H54 (cell line): Measurements from ENCODE around the gene MTARC2.

Source experiments
- DNase-seq: peaks from one replicate; pipeline ENCODE4 v3.0.0; 2011; ENCODE audit warnings: low spot score, mixed read lengths; ENCODE audit not compliant: insufficient read length
- FAIRE-seq: peaks from 3 replicates; lab custom pipeline; 2011; peaks lifted over from hg19 to GRCh38; lab: Jason Lieb, UNC
- POLR2A ChIP-seq: IDR thresholded peaks from 2 replicates; pipeline ENCODE4 v1.6.1; 2011; ENCODE audit warnings: low read depth, mild to moderate bottlenecking, low read length

The MTARC2 gene

DNA sequence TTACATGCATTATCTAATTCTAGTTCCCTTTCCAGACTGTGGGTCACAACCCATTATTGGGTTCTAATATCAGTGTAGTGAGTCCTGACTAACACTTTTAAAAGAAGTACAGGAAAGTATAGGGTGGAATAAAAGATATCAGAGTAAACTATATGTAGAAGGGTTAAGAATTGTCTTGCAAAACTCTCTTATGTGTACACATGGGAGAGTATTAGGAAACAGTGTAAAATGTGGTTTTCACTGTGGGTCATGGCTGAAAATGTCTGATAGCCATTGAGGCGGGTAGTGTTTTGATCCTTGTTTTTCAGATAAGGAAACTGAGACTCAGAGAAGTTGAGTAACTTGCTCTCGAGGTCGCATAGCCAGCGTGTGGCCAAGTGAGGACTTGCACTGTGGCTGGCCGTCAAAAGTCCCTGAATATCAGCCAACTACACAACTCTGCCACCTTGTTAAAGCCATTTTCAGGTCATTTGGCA lies 20.0 kb downstream of the MTARC2 start:
- DNase-seq, result no peak
- FAIRE-seq, result no peak
- no peak for TF ChIP-seq POLR2A

DNA sequence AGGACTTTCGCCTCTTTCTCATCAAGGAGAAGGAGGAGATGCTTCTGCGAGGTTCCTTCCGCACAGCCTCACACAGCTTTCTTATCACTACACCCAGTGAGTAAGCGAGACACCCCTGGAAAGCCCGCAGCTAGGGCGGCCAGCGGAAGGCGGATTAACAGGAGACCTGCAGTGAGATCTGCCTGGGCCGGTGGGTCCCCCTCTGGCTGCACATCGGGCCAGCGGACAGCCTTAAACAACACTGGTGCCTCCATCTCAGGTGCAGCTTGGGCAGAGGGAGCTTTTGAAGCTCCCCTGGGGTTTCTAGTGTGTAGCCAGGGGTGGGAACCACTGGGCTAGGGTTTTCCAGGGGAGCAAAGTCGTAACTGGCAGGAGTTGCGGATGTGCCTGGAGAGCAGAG lies 21.1 kb downstream of the MTARC2 start:
- no peak for FAIRE-seq
- no peak for DNase-seq
- no peak for TF ChIP-seq POLR2A

DNA sequence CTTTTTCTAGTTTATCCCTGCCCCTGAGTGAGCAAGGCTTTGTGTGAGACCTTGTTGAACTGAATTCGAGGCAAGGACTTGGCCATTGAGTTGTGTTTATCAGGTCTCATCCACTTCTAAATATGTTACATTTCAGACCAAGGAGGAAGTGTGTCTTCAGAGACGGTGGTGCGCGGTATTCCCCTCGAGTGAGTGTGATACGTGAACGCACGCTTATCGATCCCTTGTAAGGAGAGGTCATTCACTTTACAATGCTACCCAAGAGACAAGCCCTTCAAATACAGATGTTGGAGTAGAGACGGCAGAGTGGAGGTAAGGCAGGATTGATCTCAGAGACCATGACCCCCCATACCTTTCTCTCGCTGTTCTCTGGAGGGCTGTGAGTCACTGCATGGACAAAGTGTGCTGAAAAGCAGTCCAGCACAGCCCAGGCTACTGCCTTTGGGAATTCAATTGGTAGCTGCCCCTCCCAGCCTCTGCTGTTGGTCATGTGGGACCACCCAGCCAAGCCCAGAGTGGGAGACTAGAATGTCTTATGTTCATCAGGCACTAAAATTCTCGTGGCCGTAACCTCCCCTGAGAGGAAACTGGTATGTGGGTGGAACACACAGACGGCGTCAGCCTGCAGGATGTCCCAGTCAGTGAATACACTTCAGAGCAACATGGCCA lies 22.3 kb downstream of the MTARC2 start:
- FAIRE-seq (no peak), DNase-seq (no peak)
- no peak for TF ChIP-seq POLR2A

DNA sequence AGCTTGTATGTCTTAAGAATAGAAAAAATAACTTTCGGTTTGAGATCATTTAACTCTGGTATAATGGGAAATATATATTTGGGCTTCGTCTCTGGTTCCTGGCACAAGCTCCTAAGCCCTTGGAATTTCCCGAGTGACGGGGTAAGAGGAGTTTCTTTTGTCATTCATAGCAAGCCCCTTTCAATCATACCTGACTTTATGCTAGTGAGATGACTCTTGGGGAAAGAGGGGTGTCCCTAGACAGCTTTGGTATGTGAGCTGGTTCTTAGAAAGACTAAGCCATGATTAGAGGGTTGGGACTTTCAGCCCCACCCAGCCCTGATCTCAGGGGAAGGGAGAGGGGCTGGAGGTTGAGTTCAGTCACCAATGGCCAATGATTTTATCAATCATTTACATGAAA lies 24.7 kb downstream of the MTARC2 start:
- DNase-seq (no peak), FAIRE-seq (no peak)
- no peak for TF ChIP-seq POLR2A

DNA sequence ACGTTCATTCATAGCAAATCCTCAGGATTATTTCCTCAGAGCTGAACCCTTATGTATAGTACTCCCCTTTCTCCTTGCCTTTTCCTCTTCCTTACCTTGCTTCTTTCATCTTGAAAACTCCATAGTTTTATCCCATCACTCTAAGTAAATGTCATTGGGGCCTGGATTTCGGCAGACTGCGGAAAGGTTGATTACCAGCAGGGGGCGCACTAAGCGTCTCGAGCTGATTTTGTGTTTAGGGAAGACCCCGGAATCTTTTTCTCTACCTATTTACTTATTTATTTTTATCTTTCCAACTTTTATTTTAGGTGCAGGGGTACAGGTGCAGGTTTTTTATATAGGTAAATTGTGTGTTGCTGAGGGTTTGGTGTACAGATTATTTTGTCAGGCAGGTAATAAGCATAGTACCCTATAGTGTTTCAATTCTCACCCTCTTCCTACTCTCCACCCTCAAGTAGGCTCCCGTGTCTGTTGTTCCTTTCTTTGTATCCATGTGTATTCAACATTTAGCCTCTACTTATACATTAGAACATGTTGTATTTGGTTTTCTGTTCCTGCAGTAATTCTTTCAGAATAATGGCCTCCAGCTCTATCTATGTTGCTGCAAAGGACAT lies 27.2 kb downstream of the MTARC2 start:
- FAIRE-seq (no peak), DNase-seq (peak; percentile 14)
- TF ChIP-seq POLR2A, result no peak

DNA sequence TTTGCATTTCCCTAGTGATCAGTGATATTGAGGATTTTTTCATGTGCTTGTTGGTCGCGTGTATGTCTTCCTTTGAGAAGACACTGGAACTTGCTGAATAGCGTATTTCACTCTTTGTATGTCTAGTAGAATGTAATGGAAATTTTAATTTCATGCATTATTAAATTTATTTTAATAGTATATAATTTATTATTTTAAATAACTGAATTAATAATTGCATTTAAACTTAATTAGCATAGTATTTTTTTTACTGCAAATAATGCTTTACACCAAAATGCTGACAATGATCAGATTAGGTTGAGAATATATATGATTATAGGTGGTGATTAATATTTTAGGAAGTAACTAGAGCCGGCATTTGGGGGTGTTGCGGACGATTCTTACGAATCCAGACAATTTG lies 28.1 kb downstream of the MTARC2 start:
- FAIRE-seq (no peak), DNase-seq (no peak)
- TF ChIP-seq POLR2A, result no peak

DNA sequence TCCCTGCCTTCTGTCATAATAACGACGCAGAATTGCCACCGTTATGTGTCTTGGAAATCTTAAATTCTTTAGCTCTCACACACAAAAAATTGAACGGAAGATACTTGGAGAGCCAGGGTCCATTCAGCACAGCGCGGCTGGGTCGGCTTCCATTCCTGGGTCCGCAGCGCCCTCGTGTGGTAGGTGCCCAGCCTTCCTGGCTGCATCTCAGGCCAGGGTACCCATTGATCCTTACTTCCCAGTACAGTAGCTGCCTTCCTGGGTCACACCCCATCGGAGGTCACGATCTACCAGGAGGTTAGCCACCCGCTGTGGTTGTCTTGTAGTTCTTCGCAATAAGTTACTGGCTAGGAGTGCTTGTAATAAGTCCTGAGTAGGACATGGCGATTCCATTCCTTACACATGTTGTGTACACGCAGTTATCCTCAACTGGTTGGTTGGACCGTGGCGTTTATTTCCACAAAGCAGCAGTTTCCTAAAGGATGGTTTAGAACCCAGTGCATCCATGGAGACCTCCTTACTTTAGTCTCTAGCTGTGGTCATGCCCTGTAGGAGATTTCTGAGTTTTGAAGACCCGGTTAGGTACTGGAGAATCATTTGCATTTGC lies 28.7 kb downstream of the MTARC2 start:
- DNase-seq (peak; percentile 78), FAIRE-seq (no peak)
- TF ChIP-seq POLR2A, result no peak

DNA sequence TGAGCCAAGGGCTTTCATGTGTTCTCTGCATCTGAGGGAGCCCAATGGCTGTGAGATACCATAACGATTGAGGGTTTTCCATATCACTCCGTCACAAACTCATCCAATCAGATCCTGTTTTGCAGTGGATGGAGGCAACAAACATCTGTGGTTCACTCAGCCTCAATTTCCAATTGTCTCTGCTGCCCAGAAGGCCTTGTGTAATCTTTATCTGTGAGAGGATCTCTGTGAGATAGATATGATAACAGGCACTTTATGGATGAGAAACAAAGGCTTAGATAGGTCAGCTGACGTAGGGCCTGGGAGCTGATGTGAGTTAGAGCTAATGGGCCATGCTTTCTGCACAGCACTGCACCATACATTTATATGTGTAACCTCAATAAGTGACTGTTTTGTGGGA lies 35.3 kb downstream of the MTARC2 start:
- DNase-seq, result no peak
- FAIRE-seq, result no peak
- no peak for TF ChIP-seq POLR2A

DNA sequence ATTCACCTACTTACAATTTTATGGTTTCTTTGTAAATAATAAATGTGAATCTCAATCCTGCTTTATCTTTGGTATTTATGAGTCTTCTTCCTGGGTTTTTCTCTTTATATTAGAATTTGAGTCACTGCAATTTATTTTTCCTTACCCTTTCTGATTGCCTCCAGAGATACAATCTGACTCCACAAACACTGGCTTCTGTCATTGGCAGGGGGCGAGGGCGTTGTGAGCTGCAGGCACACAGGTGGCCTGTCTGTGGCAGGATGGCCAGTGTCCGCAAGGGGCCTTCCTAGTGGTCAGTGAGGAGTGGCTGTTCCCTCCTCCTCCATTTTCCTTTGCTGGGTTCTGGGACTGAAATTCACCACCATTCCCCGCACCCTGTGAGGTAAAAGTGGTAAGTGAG lies 36.6 kb downstream of the MTARC2 start:
- no peak for TF ChIP-seq POLR2A
- DNase-seq (no peak), FAIRE-seq (no peak)

DNA sequence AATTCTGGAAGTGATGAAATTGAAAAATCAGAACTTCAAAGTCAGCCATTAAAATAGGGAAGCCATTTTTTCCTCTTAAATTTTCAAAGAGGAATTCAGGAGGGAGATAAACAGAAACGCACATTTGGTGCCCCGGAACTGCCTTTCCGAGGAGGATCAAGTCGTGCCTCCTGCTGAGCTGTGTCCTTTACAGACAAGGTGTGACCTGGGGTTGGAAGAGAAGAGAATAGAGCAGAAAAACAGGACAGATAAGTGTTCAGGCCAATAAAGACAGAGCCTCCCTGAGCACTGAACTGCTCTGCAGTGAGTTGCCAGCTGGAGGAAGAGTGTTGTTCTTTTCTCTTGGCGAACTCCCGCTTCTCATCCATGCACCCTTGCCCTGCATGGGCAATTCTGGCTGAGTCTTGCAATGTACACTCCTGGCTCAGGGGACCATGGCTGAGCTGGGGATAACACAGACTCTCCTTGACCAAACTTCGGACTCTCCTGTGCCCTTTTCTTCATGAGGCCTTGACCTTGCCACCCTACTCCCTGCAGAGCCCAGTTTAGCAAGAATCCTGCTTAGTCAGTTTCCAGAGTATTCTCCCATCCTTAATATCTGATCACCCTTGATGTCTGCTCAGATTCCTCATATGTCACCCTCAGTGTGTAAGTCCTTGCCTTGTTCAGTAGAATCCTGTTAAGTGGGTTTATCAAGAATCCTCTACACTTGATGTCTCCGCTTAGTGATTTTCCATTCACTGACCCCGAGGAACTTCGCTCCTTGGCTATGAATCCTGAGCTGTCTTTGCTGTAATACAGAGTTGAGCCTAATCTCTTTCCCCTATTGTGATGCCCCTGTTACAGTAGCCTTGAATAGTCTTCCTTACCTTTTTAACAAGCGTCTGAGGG lies 37.3 kb downstream of the MTARC2 start:
- DNase-seq (no peak), FAIRE-seq (no peak)
- TF ChIP-seq POLR2A, result no peak

DNA sequence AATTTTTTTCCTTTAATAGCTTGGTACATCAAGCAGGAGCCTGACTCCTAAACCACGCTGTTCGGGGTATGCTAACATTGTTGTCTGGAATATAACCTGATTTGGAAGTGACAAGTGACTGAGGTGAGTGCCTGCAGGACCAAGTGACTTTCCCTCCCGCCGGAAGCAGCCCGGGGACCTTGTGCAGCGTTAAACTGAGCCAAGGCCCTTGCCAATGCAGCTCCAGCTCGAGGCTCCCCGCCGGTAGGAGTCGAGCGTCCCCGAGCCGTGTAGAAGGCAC lies 37.9 kb downstream of the MTARC2 start:
- FAIRE-seq, result no peak
- TF ChIP-seq POLR2A, result no peak
- no peak for DNase-seq

DNA sequence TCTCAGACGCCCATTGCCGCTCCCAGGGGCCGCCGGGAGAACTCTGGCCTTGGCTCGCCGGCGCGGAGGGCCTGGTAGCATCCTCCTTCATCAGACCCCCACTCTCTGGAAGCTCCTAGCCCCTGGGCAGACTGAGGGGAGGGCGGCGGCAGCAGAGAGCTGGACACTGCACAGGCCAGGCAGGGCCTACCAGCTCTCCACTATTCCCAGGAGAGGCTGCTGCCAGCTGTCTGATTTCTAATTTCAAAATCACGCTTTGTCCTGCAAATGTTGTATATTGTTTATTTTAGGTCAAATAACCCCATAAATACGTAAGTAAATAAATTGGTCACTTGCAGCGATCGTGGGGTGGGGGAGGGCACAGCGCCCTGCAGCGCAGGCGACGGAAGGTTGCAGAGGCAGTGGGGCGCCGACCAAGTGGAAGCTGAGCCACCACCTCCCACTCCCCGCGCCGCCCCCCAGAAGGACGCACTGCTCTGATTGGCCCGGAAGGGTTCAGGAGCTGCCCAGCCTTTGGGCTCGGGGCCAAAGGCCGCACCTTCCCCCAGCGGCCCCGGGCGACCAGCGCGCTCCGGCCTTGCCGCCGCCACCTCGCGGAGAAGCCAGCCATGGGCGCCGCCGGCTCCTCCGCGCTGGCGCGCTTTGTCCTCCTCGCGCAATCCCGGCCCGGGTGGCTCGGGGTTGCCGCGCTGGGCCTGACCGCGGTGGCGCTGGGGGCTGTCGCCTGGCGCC lies 38.4 kb downstream of the MTARC2 start, which contains the start of gene MTARC1:
Gene MTARC1 (plus strand): TSS at position 577 of the 732 bp plus-strand sequence. CDS start 32 bp downstream, at position 609.
- FAIRE-seq (no peak), DNase-seq (peak; percentile 26)
- no peak for TF ChIP-seq POLR2A

DNA sequence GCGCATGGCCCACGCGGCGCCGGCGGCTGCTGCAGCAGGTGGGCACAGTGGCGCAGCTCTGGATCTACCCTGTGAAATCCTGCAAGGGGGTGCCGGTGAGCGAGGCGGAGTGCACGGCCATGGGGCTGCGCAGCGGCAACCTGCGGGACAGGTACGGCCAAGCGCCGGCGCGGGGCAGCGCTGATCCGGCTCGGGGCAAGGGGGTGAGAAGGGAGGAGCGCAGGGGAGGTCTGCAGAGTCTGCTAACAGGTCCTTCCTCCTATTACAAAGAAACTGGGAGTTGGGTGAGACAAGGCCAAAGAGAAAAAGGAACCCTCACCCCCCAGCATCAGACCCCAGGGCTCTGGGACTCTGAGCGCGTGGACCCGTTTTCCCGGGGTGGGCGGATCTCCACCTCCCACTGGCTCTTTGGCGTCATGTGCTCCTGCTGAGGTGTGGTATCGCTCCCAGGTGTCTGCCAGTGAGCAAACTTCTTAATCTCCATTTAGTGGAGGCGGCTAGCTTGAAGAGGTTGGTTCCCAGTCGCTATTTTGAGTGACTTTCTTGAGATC lies 39.0 kb downstream of the MTARC2 start:
- DNase-seq (no peak), FAIRE-seq (no peak)
- TF ChIP-seq POLR2A, result no peak
